GM13976 (cell line): ENCODE data around the gene FOXE1.

Experiments used
- DNase-seq: peaks from one replicate; pipeline ENCODE4 v3.0.0; 2012; ENCODE audit warnings: low spot score
- in situ Hi-C: fragments of 300-500 bp; cut with MboI; formaldehyde crosslinking; loops from one replicate; pipeline ENCODE4 v1.12.0; 2022; ENCODE audit warnings: low sequenced_read_pairs, mixed read lengths, inconsistent platforms; ENCODE audit not compliant: unreplicated experiment
- TF ChIP-seq, protein P1 (sequence below): IDR thresholded peaks from 2 replicates; pipeline ENCODE4 v1.5.1; 2012; ENCODE audit warnings: borderline replicate concordance, mild to moderate bottlenecking; ENCODE audit not compliant: insufficient read depth; ENCODE audit errors: extremely low read depth, missing control alignments, control extremely low read depth

The FOXE1 gene

GRCh38 chr9:97851446-97851883 lies 1.6 kb upstream of the FOXE1 start:
- no peak for DNase-seq
- in situ Hi-C loops, result no loop called here
- TF ChIP-seq, protein P1, sequence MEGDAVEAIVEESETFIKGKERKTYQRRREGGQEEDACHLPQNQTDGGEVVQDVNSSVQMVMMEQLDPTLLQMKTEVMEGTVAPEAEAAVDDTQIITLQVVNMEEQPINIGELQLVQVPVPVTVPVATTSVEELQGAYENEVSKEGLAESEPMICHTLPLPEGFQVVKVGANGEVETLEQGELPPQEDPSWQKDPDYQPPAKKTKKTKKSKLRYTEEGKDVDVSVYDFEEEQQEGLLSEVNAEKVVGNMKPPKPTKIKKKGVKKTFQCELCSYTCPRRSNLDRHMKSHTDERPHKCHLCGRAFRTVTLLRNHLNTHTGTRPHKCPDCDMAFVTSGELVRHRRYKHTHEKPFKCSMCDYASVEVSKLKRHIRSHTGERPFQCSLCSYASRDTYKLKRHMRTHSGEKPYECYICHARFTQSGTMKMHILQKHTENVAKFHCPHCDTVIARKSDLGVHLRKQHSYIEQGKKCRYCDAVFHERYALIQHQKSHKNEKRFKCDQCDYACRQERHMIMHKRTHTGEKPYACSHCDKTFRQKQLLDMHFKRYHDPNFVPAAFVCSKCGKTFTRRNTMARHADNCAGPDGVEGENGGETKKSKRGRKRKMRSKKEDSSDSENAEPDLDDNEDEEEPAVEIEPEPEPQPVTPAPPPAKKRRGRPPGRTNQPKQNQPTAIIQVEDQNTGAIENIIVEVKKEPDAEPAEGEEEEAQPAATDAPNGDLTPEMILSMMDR, result no peak

DNA sequence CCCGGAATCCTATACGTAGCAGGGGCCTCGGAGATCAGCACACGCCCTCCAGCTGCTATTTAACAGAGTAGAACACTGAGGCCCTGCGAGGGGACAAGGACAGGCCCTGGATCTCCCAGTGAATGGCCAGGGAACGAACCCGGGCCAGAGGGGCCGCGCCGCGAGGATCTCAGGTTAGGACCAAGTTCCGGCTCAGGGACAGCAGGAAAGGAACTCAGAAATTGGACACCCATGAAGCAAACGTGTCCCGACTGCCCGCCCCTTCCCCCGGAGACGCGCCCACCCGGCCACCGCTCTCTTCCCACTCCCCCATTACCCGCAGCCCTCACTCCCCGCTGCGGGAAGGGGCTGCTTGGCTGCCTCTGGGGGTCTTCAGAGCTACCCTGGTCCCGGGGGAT lies 1.0 kb upstream of the FOXE1 start:
- TF ChIP-seq, protein P1, result no peak
- in situ Hi-C loops, result no loop called here

DNA sequence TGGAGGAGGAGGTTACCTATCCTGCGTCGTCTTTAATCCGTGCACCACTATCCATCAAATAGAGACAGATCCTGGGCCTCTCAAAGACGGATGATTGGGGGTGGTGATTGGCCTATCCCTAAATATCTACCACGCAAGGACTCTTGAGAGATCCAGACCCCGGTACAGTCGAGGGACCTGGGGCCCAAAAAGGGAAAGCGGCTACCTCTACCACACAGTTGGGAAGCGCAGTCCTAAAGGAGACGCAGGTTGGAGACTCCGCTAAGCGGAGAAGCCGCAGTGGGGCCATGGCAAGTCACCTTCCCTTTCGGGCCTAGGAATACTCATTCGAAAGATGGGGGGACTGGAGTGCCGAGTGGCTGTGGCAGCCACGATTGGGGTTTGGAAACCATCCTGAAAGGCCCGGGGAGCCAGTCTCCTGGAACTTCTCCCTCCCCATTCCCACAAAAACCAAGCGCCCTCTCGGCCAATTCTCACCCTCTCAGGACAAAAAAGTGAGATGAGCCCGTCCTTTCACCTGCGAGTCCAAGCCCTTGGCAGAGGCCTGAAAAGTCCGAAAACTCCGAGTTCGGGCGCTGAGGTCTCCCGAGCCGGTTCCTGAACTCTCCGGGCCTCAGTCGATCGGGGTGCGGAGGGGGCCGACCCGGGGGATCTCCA lies 499 bp upstream of the FOXE1 start:
- no peak for DNase-seq
- TF ChIP-seq, protein P1, result no peak
- in situ Hi-C loops, result no loop called here

More for the DNA sequence above, 1.0 kb upstream of the FOXE1 start:
- no peak for DNase-seq

GRCh38 chr9:97853844-97854695 lies 1.0 kb downstream of the FOXE1 start:
- TF ChIP-seq, protein P1, result no peak
- in situ Hi-C loops, result no loop called here
- DNase-seq, result peak; percentile 61

DNA sequence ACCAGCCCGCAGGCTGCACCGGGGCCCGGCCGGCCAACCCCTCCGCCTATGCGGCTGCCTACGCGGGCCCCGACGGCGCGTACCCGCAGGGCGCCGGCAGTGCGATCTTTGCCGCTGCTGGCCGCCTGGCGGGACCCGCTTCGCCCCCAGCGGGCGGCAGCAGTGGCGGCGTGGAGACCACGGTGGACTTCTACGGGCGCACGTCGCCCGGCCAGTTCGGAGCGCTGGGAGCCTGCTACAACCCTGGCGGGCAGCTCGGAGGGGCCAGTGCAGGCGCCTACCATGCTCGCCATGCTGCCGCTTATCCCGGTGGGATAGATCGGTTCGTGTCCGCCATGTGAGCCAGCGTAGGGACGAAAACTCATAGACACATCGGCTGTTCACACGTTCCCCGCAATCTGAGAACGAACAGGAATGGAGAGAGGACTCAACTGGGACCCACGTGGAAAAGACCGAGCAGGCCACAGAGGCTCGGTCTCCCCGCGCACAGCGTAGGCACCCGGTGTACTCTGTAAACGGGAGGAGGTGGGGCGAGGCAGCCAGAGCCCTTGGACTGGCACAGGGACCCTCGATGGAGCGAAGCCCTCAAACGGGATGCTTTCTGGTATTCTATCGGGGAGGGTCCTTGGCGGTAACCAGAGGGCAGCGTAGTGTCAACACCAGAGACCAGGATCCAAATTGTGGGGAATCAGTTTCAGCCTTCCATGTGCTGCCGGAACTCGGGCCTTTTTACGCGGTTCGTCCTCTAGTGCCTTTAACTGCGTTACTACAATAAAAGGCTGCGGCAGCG lies 1.9 kb downstream of the FOXE1 start:
- DNase-seq, result no peak
- in situ Hi-C loops, result no loop called here
- TF ChIP-seq, protein P1, result no peak

DNA sequence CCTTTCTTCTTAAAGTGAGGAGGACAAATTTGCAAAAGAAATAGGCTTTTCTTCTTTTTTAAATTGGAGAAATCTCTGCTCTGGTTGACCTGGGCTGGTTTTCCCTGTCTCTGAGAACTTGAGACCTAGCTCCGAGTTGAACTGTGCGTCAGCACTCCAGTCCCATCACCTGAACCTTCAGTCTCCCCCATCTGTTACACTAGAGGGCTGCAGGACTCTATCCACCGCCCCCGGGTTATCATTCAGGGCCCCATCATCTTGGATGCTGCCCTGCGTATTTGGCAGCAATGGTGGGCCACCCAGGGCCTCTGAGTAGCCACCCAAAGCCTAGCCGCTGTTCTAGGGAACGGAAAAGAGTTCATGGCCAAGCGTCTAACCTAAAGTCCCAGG lies 2.5 kb downstream of the FOXE1 start:
- no peak for DNase-seq
- TF ChIP-seq, protein P1, result no peak
- in situ Hi-C loops, result no loop called here
